ENCODE data around the gene ATOH8.

ATOH8 gene

GRCh38 chr2:85724731-85725181 lies 29.0 kb upstream of the ATOH8 start:
- Histone ChIP-seq H3K79me2 (ENCODE audit: insufficient read depth, low read length) (no peaks in the 10 kb centered on the region), H3K9me3 (ENCODE audit: low read length) (no peaks in the 10 kb centered on the region), H4K20me1 (ENCODE audit: insufficient read depth, low read length) (no peaks in the 10 kb centered on the region), H3K4me3 (ENCODE audit: low read depth, low read length, poor library complexity, severe bottlenecking) (no peak overlapping the region), H3K27me3 (ENCODE audit: insufficient read depth, low read length) (no peaks in the 10 kb centered on the region), H3F3A (ENCODE audit: insufficient read depth, low read length) (no peaks in the 10 kb centered on the region), H3K9me2 (ENCODE audit: low read depth, low read length) (no peaks in the 10 kb centered on the region), H3K27ac (ENCODE audit: low read depth, low read length, poor library complexity, severe bottlenecking) (no peak overlapping the region), H3K4me1 (ENCODE audit: insufficient read depth, low read length, severe bottlenecking) (no peaks in the 10 kb centered on the region), H3K4me2 (ENCODE audit: low read length) (no peak overlapping the region), H3K36me3 (ENCODE audit: insufficient read depth, low read length) (no peaks in the 10 kb centered on the region), H3K9ac (ENCODE audit: low read length) (no peak overlapping the region), H2AFZ (ENCODE audit: low read length) (no peak overlapping the region)
- TF ChIP-seq CTCF (IDR thresholded peaks at IDR 0.05; ENCODE audit: low read length), result no peak
- TF ChIP-seq EZH2 (IDR thresholded peaks at IDR 0.05; ENCODE audit: borderline replicate concordance, low read length), result no peak

- Histone ChIP-seq H3K27me3 (ENCODE audit: insufficient read depth, low read length) (no peaks in the 10 kb centered on the region), H3K9me2 (ENCODE audit: low read depth, low read length) (no peaks in the 10 kb centered on the region), H2AFZ (ENCODE audit: low read length) (no peak overlapping the region), H3K79me2 (ENCODE audit: insufficient read depth, low read length) (no peaks in the 10 kb centered on the region), H3K4me1 (ENCODE audit: insufficient read depth, low read length, severe bottlenecking) (no peaks in the 10 kb centered on the region), H3K9me3 (ENCODE audit: low read length) (no peaks in the 10 kb centered on the region), H3K4me3 (ENCODE audit: low read depth, low read length, poor library complexity, severe bottlenecking) (no peak overlapping the region), H3K4me2 (ENCODE audit: low read length) (no peak overlapping the region), H3K27ac (ENCODE audit: low read depth, low read length, poor library complexity, severe bottlenecking) (no peak overlapping the region), H3K9ac (ENCODE audit: low read length) (no peak overlapping the region), H4K20me1 (ENCODE audit: insufficient read depth, low read length) (no peaks in the 10 kb centered on the region), H3K36me3 (ENCODE audit: insufficient read depth, low read length) (no peaks in the 10 kb centered on the region), H3F3A (ENCODE audit: insufficient read depth, low read length) (no peaks in the 10 kb centered on the region)
- no peak for TF ChIP-seq CTCF (IDR thresholded peaks at IDR 0.05; ENCODE audit: low read length)
- TF ChIP-seq EZH2 (IDR thresholded peaks at IDR 0.05; ENCODE audit: borderline replicate concordance, low read length), result no peak
These were observed 28.3 kb upstream of the ATOH8 start for GRCh38 chr2:85725451-85725850.

- H2AFZ ChIP-seq (ENCODE audit: low read length), result no peak overlapping the region
- no peaks in the 10 kb centered on the region for H4K20me1 ChIP-seq (ENCODE audit: insufficient read depth, low read length)
- no peak overlapping the region for H3K9ac ChIP-seq (ENCODE audit: low read length)
- H3K79me2 ChIP-seq (ENCODE audit: insufficient read depth, low read length), result no peaks in the 10 kb centered on the region
- no peaks in the 10 kb centered on the region for H3F3A ChIP-seq (ENCODE audit: insufficient read depth, low read length)
- H3K27me3 ChIP-seq (ENCODE audit: insufficient read depth, low read length), result no peaks in the 10 kb centered on the region
- TF ChIP-seq EZH2 (IDR thresholded peaks at IDR 0.05; ENCODE audit: borderline replicate concordance, low read length) (no peak), CTCF (IDR thresholded peaks at IDR 0.05; ENCODE audit: low read length) (no peak)
- no peak overlapping the region for H3K4me2 ChIP-seq (ENCODE audit: low read length)
- no peaks in the 10 kb centered on the region for H3K9me3 ChIP-seq (ENCODE audit: low read length)
- H3K27ac ChIP-seq (ENCODE audit: low read depth, low read length, poor library complexity, severe bottlenecking), result no peak overlapping the region
- H3K9me2 ChIP-seq (ENCODE audit: low read depth, low read length), result no peaks in the 10 kb centered on the region
- no peaks in the 10 kb centered on the region for H3K4me1 ChIP-seq (ENCODE audit: insufficient read depth, low read length, severe bottlenecking)
- no peak overlapping the region for H3K4me3 ChIP-seq (ENCODE audit: low read depth, low read length, poor library complexity, severe bottlenecking)
- H3K36me3 ChIP-seq (ENCODE audit: insufficient read depth, low read length), result no peaks in the 10 kb centered on the region
These were observed 26.0 kb upstream of the ATOH8 start for GRCh38 chr2:85727798-85728197.

Measured in OCI-LY1 (cell line).